HepG2 (cell line): ENCODE measurements around the gene BLMH.

ENCODE experiments used
- ETV6 ChIP-seq: sonication (generic); formaldehyde crosslinking; conservative IDR thresholded peaks from 2 replicates; pipeline ENCODE4 v1.4.0; 2020; ENCODE audit warnings: missing genetic modification reagents
- RBM22 ChIP-seq: fragments of 200-400 bp; formaldehyde crosslinking; optimal IDR thresholded peaks from 2 replicates; pipeline ENCODE3; 2017; ENCODE audit warnings: mild to moderate bottlenecking, low read length, moderate library complexity
- ZNF558 ChIP-seq: sonication (generic); formaldehyde crosslinking; IDR thresholded peaks from 2 replicates; pipeline ENCODE4 v1.9.0; 2022; ENCODE audit warnings: mild to moderate bottlenecking, missing genetic modification reagents, borderline replicate concordance
- TF ChIP-seq, protein P1 (sequence below): sonication (generic); formaldehyde crosslinking; IDR thresholded peaks from 2 replicates; pipeline ENCODE4 v1.4.0; 2020; ENCODE audit warnings: mild to moderate bottlenecking, missing genetic modification reagents

DNA sequence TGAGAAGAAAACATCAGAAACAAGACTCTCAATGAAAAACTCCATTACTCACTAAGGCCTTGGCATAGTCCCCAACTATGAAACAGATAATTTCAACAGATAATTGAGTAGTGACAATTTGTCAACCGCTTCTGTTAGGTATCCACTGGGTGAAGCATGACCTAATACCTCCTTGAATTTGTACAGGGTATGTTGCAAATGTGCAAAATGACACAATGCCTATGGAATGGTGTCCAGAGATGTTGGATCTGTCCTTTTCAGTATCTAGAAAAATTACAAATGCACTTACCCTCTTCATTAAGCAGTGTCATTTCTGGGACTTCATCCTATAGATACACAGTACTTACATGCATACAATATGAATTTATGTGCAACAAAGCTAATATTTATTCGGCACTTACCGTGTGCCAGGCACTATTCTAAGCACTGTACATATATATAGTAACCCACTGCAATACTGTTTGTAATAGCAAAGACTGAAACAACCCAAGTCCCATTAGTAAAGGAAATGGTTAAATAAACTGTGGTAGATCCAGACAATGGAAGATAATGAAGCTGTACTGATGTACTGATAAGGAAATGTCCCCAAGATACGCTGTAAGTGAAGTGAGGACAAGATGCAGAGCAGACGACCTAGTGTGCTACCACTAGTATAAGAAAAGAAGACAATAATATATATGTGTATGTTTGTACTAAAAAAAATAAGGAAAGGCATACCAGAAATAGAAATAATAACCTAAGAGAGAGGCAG lies 34.8 kb downstream of the BLMH start:
- TF ChIP-seq ETV6 (no peak), ZNF558 (CRISPR knock-in tag) (no peak), RBM22 (no peak)
- TF ChIP-seq, protein P1, sequence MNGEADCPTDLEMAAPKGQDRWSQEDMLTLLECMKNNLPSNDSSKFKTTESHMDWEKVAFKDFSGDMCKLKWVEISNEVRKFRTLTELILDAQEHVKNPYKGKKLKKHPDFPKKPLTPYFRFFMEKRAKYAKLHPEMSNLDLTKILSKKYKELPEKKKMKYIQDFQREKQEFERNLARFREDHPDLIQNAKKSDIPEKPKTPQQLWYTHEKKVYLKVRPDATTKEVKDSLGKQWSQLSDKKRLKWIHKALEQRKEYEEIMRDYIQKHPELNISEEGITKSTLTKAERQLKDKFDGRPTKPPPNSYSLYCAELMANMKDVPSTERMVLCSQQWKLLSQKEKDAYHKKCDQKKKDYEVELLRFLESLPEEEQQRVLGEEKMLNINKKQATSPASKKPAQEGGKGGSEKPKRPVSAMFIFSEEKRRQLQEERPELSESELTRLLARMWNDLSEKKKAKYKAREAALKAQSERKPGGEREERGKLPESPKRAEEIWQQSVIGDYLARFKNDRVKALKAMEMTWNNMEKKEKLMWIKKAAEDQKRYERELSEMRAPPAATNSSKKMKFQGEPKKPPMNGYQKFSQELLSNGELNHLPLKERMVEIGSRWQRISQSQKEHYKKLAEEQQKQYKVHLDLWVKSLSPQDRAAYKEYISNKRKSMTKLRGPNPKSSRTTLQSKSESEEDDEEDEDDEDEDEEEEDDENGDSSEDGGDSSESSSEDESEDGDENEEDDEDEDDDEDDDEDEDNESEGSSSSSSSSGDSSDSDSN (CRISPR knock-in tag): no peak
